Suprapubic skin (tissue), 4 donors: Measurements from ENCODE around the gene ADAMTS12.

Source experiments
- CTCF ChIP-seq, 2 donors: fragments of 200-600 bp in 1 of 2; fragments of 450-650 bp in 1 of 2; sonication (generic) in 1 of 2; IDR thresholded peaks; one replicate each; pipeline ENCODE4 v1.5.1; 2016 to 2019; ENCODE audit warnings: antibody characterized with exemption in 2 of 2, mild to moderate bottlenecking in 1 of 2, moderate library complexity in 1 of 2
- EP300 ChIP-seq: sonication (generic); formaldehyde crosslinking; IDR thresholded peaks from one replicate; pipeline ENCODE4 v1.6.1; 2017; ENCODE audit warnings: antibody characterized with exemption
- POLR2A ChIP-seq, 2 donors: fragments of 450-650 bp; IDR thresholded peaks; one replicate each; pipeline ENCODE4 v1.6.1; 2017; ENCODE audit warnings: antibody characterized with exemption in 2 of 2, mild to moderate bottlenecking in 2 of 2, moderate library complexity in 2 of 2
- POLR2AphosphoS5 ChIP-seq, 3 donors: sonication (generic); formaldehyde crosslinking; IDR thresholded peaks; one replicate each; pipeline ENCODE4 v1.6.1; 2017; ENCODE audit warnings: antibody characterized with exemption in 3 of 3

GRCh38 chr5:33629999-33630398 lies 261.8 kb downstream of the ADAMTS12 start:
- no peak for TF ChIP-seq CTCF (IDR thresholded peaks at IDR 0.05)
- no peak for TF ChIP-seq POLR2A (IDR thresholded peaks at IDR 0.05)
- no peak for TF ChIP-seq POLR2AphosphoS5 (IDR thresholded peaks at IDR 0.05)
- no peak for TF ChIP-seq EP300
